Measurements from ENCODE around the gene HHATL. TPM values are rescaled to one million over a fixed set of nuclear protein-coding genes. Genes with fewer than 3 reads are reported as not detected.

Gene HHATL
- total RNA-seq, 1 donor from 2014 or later: not detected

GRCh38 chr3:42720126-42720525, 17.5 kb upstream of the HHATL start:
- DNase-seq (ENCODE audit: low read depth) (no peak), FAIRE-seq (no peak)
- TF ChIP-seq CTCF (IDR thresholded peaks at IDR 0.05; ENCODE audit: insufficient read depth, low read length, severe bottlenecking): no peak
- Histone ChIP-seq H3K27me3 (ENCODE audit: control insufficient read depth, insufficient read depth, low read length) (no peaks in the 10 kb centered on the region), H3K36me3 (ENCODE audit: control insufficient read depth, insufficient read depth, low read length) (no peaks in the 10 kb centered on the region), H3K4me3 (ENCODE audit: low read depth, low read length) (no peak overlapping the region)

GRCh38 chr3:42719002-42719401, 16.4 kb upstream of the HHATL start:
- no peak overlapping the region for H3K4me3 ChIP-seq (ENCODE audit: low read depth, low read length)
- TF ChIP-seq CTCF (IDR thresholded peaks at IDR 0.05; ENCODE audit: insufficient read depth, low read length, severe bottlenecking): no peak
- FAIRE-seq (peak; percentile 68), DNase-seq (ENCODE audit: low read depth) (no peak)
- no peaks in the 10 kb centered on the region for H3K27me3 ChIP-seq (ENCODE audit: control insufficient read depth, insufficient read depth, low read length)
- H3K36me3 ChIP-seq (ENCODE audit: control insufficient read depth, insufficient read depth, low read length): no peaks in the 10 kb centered on the region

- DNase-seq (ENCODE audit: low read depth) (no peak), FAIRE-seq (no peak)
- no peaks in the 10 kb centered on the region for H3K36me3 ChIP-seq (ENCODE audit: control insufficient read depth, insufficient read depth, low read length)
Observed at GRCh38 chr3:42718338-42718737, 15.7 kb upstream of the HHATL start.

GRCh38 chr3:42717306-42717705, 14.7 kb upstream of the HHATL start:
- Histone ChIP-seq H3K27me3 (ENCODE audit: control insufficient read depth, insufficient read depth, low read length) (no peaks in the 10 kb centered on the region), H3K36me3 (ENCODE audit: control insufficient read depth, insufficient read depth, low read length) (no peaks in the 10 kb centered on the region), H3K4me3 (ENCODE audit: low read depth, low read length) (no peak overlapping the region)
- DNase-seq (ENCODE audit: low read depth): no peak
- FAIRE-seq: no peak
- TF ChIP-seq CTCF (IDR thresholded peaks at IDR 0.05; ENCODE audit: insufficient read depth, low read length, severe bottlenecking): no peak

More at GRCh38 chr3:42718338-42718737, 15.7 kb upstream of the HHATL start:
- H3K27me3 ChIP-seq (ENCODE audit: control insufficient read depth, insufficient read depth, low read length): no peaks in the 10 kb centered on the region
- no peak for TF ChIP-seq CTCF (IDR thresholded peaks at IDR 0.05; ENCODE audit: insufficient read depth, low read length, severe bottlenecking)
- H3K4me3 ChIP-seq (ENCODE audit: low read depth, low read length): no peak overlapping the region

GRCh38 chr3:42714171-42714852, 11.7 kb upstream of the HHATL start:
- DNase-seq (ENCODE audit: low read depth) (no peak), FAIRE-seq (no peak)

More at GRCh38 chr3:42714171-42714852, 11.7 kb upstream of the HHATL start:
- peaks cover 2% of the 10 kb centered on the region for H3K27me3 ChIP-seq (ENCODE audit: control insufficient read depth, insufficient read depth, low read length)
- no peaks in the 10 kb centered on the region for H3K36me3 ChIP-seq (ENCODE audit: control insufficient read depth, insufficient read depth, low read length)
- no peak overlapping the region for H3K4me3 ChIP-seq (ENCODE audit: low read depth, low read length)
- no peak for TF ChIP-seq CTCF (IDR thresholded peaks at IDR 0.05; ENCODE audit: insufficient read depth, low read length, severe bottlenecking)
